HEK293 (cell line): ENCODE measurements around the gene CDH8.

Experiments used
- CTCF ChIA-PET: fragments of 350-600 bp; formaldehyde crosslinking; extraction: SDS; loops from one replicate; lab custom pipeline; 2021; ENCODE audit warnings: antibody characterized with exemption; lab: Yijun Ruan, JAX
- POLR2A ChIA-PET: fragments of 300-600 bp; formaldehyde crosslinking; extraction: SDS; loops from one replicate; lab custom pipeline; 2020; ENCODE audit warnings: antibody characterized with exemption, inconsistent platforms; lab: Yijun Ruan, JAX
- H3K27ac ChIP-seq: fragments of 200-500 bp; sonication (Bioruptor generic); 2 replicates; pipeline ENCODE4 v1.5.1; 2014; ENCODE audit warnings: low read depth, low read length, control low read depth, inconsistent platforms; ENCODE audit errors: extremely low read depth
- H3K36me3 ChIP-seq, 2 experiments: fragments of 200-500 bp in 1 of 2; sonication (Bioruptor generic) in 1 of 2; 1 replicate in 1 of 2; 2 replicates in 1 of 2; pipeline ENCODE4 v1.5.1; 2014 to 2017; ENCODE audit warnings: inconsistent platforms in 2 of 2, low read length in 2 of 2; ENCODE audit not compliant: control insufficient read depth in 2 of 2, insufficient read depth in 1 of 2
- H3K4me1 ChIP-seq: fragments of 200-500 bp; sonication (Bioruptor generic); 2 replicates; pipeline ENCODE4 v1.5.1; 2014; ENCODE audit warnings: mild to moderate bottlenecking, low read length, inconsistent platforms; ENCODE audit not compliant: control insufficient read depth, insufficient read depth
- H3K4me3 ChIP-seq: 2 replicates; pipeline ENCODE4 v1.5.1; 2011; ENCODE audit warnings: low read depth, mild to moderate bottlenecking, control low read depth, low read length, moderate library complexity
- H3K9me3 ChIP-seq: fragments of 200-500 bp; sonication (Bioruptor generic); 2 replicates; pipeline ENCODE4 v1.5.1; 2014; ENCODE audit warnings: low read depth, low read length, inconsistent platforms; ENCODE audit not compliant: control insufficient read depth, insufficient read depth
- CTCF ChIP-seq: fragments of 450-650 bp; formaldehyde crosslinking; IDR thresholded peaks from 2 replicates; pipeline ENCODE4 v1.5.1; 2016; ENCODE audit warnings: missing biosample characterization, missing genetic modification characterization
- PRDM4 ChIP-seq: fragments of 450-650 bp; formaldehyde crosslinking; IDR thresholded peaks from 2 replicates; pipeline ENCODE4 v1.5.1; 2017; ENCODE audit warnings: missing biosample characterization, missing genetic modification characterization
- SALL2 ChIP-seq: fragments of 450-650 bp; formaldehyde crosslinking; IDR thresholded peaks from 2 replicates; pipeline ENCODE4 v1.5.0; 2017; ENCODE audit warnings: missing biosample characterization, mild to moderate bottlenecking, missing genetic modification characterization, borderline replicate concordance
- SCRT1 ChIP-seq: fragments of 450-650 bp; formaldehyde crosslinking; IDR thresholded peaks from 2 replicates; pipeline ENCODE4 v1.5.1; 2016; ENCODE audit warnings: missing biosample characterization, missing genetic modification characterization, borderline replicate concordance
- ZBTB1 ChIP-seq: fragments of 450-650 bp; formaldehyde crosslinking; IDR thresholded peaks from 2 replicates; pipeline ENCODE4 v1.5.1; 2016; ENCODE audit warnings: missing biosample characterization, missing genetic modification characterization
- ZFP37 ChIP-seq: fragments of 450-650 bp; formaldehyde crosslinking; IDR thresholded peaks from 2 replicates; pipeline ENCODE4 v1.5.1; 2016; ENCODE audit warnings: missing biosample characterization, missing genetic modification characterization
- ZNF140 ChIP-seq: fragments of 450-650 bp; formaldehyde crosslinking; IDR thresholded peaks from 2 replicates; pipeline ENCODE4 v1.5.1; 2016; ENCODE audit warnings: missing biosample characterization, missing genetic modification characterization
- ZNF146 ChIP-seq: fragments of 450-650 bp; formaldehyde crosslinking; IDR thresholded peaks from 2 replicates; pipeline ENCODE4 v1.5.1; 2016; ENCODE audit warnings: missing biosample characterization, missing genetic modification characterization
- ZNF184 ChIP-seq: fragments of 450-650 bp; IDR thresholded peaks from 2 replicates; pipeline ENCODE4 v1.5.1; 2018; ENCODE audit warnings: missing biosample characterization, mild to moderate bottlenecking, missing genetic modification characterization
- ZNF292 ChIP-seq: fragments of 450-650 bp; formaldehyde crosslinking; IDR thresholded peaks from 2 replicates; pipeline ENCODE4 v1.5.1; 2016; ENCODE audit warnings: low read depth, missing biosample characterization, missing genetic modification characterization, borderline replicate concordance
- ZNF501 ChIP-seq: fragments of 450-650 bp; formaldehyde crosslinking; IDR thresholded peaks from 2 replicates; pipeline ENCODE4 v1.5.1; 2016; ENCODE audit warnings: missing biosample characterization, missing genetic modification characterization
- ZNF768 ChIP-seq: fragments of 450-650 bp; formaldehyde crosslinking; IDR thresholded peaks from 2 replicates; pipeline ENCODE4 v1.5.1; 2018; ENCODE audit warnings: missing biosample characterization, mild to moderate bottlenecking, missing genetic modification characterization
- ZNF777 ChIP-seq: fragments of 450-650 bp; formaldehyde crosslinking; IDR thresholded peaks from 2 replicates; pipeline ENCODE4 v1.5.1; 2017; ENCODE audit warnings: missing biosample characterization, missing genetic modification characterization, borderline replicate concordance
- ZNF830 ChIP-seq: fragments of 450-650 bp; IDR thresholded peaks from 2 replicates; pipeline ENCODE4 v1.5.0; 2018; ENCODE audit warnings: missing biosample characterization, missing genetic modification characterization, low read depth, mild to moderate bottlenecking, moderate library complexity
- TF ChIP-seq, protein P1 (sequence below): fragments of 450-650 bp; formaldehyde crosslinking; IDR thresholded peaks from 2 replicates; pipeline ENCODE4 v1.5.1; 2016; ENCODE audit warnings: missing biosample characterization, missing genetic modification characterization
- TF ChIP-seq, protein P2 (sequence below): fragments of 450-650 bp; formaldehyde crosslinking; optimal IDR thresholded peaks from 2 replicates; pipeline ENCODE3; 2016; ENCODE audit warnings: missing biosample characterization, mild to moderate bottlenecking, missing genetic modification characterization

CDH8 gene

DNA sequence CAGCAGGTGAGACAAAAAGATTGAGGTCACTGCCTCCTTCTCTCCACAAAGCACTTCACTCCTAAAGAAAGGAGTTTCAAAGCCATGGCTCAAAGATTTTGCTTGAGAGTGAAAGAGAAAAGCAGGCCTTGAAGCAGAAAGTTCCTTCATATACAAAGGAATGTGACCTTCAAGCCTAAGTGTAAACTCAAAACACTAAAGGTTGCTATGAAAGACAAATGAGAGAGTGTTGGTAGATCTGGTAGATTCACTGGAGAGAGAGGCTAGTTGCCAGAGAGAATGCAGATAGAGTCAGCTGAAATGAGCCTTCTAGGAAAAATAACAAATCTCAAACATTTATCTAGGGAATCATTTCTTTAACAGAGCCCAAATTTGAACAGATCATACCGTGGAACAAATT is 305.2 kb downstream of the CDH8 start:
- ChIA-PET CTCF (no interaction called here), POLR2A (no interaction called here)
- Histone ChIP-seq H3K36me3 (no peaks in the 10 kb centered on the region), H3K4me1 (no peaks in the 10 kb centered on the region)
- TF ChIP-seq PRDM4 (tag by site-specific recombination) (no peak), ZNF830 (tag by site-specific recombination) (no peak), SALL2 (no peak), ZNF146 (tag by site-specific recombination) (no peak), ZBTB1 (tag by site-specific recombination) (no peak), ZNF292 (tag by site-specific recombination) (no peak)
- TF ChIP-seq, all 188 proteins: peak for 0
- H3K9me3 ChIP-seq = no peaks in the 10 kb centered on the region
- H3K27ac ChIP-seq = no peak overlapping the region
- no peak overlapping the region for H3K4me3 ChIP-seq

- TF ChIP-seq, protein P1, sequence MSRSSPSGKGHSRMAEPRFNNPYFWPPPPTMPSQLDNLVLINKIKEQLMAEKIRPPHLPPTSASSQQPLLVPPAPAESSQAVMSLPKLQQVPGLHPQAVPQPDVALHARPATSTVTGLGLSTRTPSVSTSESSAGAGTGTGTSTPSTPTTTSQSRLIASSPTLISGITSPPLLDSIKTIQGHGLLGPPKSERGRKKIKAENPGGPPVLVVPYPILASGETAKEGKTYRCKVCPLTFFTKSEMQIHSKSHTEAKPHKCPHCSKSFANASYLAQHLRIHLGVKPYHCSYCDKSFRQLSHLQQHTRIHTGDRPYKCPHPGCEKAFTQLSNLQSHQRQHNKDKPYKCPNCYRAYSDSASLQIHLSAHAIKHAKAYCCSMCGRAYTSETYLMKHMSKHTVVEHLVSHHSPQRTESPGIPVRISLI = no peak
- no peak for TF ChIP-seq ZNF777 (tag by site-specific recombination)
- no peak for TF ChIP-seq ZNF768
- Histone ChIP-seq H3K27ac (no peak overlapping the region), H3K4me1 (no peaks in the 10 kb centered on the region), H3K4me3 (no peak overlapping the region), H3K9me3 (no peaks in the 10 kb centered on the region), H3K36me3 (no peaks in the 10 kb centered on the region)
- POLR2A ChIA-PET = no interaction called here
- CTCF ChIA-PET = no interaction called here
Measured at GRCh38 chr16:61726701-61727100, 309.5 kb downstream of the CDH8 start.

DNA sequence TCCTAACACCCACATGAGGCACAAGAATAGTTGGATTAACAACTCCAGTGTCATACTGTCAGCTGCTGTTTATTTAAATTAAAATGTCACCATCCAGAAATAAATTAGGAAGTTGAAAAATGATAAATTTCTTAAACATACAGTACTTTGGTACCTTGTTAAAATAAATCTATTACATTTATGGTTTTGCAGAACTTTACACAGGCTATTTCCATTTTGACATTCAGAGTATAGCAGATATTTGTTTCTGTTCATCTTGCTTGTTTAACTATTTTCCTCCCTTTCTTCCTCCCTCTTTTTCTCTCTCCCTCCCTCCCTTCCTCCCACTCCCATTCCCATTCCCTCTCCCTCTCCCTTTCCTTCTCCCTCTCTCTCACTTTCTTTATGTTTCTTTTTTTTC is 310.1 kb downstream of the CDH8 start:
- no peak overlapping the region for H3K27ac ChIP-seq
- no peak for TF ChIP-seq ZNF184 (tag by site-specific recombination)
- no peak for TF ChIP-seq SCRT1 (tag by site-specific recombination)
- no peak for TF ChIP-seq ZNF140 (tag by site-specific recombination)
- TF ChIP-seq ZNF501 = no peak
- TF ChIP-seq, protein P2, sequence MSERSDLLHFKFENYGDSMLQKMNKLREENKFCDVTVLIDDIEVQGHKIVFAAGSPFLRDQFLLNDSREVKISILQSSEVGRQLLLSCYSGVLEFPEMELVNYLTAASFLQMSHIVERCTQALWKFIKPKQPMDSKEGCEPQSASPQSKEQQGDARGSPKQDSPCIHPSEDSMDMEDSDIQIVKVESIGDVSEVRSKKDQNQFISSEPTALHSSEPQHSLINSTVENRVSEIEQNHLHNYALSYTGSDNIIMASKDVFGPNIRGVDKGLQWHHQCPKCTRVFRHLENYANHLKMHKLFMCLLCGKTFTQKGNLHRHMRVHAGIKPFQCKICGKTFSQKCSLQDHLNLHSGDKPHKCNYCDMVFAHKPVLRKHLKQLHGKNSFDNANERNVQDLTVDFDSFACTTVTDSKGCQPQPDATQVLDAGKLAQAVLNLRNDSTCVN = no peak
- no peak for TF ChIP-seq CTCF (tag by site-specific recombination)
- TF ChIP-seq ZFP37 (tag by site-specific recombination) = no peak
- H3K36me3 ChIP-seq = no peaks in the 10 kb centered on the region
- ChIA-PET CTCF (no interaction called here), POLR2A (no interaction called here)
- H3K4me1 ChIP-seq = no peaks in the 10 kb centered on the region
- no peaks in the 10 kb centered on the region for H3K9me3 ChIP-seq
- no peak overlapping the region for H3K4me3 ChIP-seq
